Bronchial epithelial cell (primary cell): Measurements from ENCODE around the gene SLC35C1. TPM values are rescaled to one million over a fixed set of nuclear protein-coding genes. Genes with fewer than 3 reads are reported as not detected.
A peak's percentile ranks its signal among the peaks of the same experiment; 100 is the strongest.

Source experiments
- DNase-seq: peaks from one replicate; pipeline ENCODE4 v3.0.0-alpha.2; 2010; ENCODE audit warnings: low read depth
- FAIRE-seq: peaks from 2 replicates; lab custom pipeline; 2011; peaks lifted over from hg19 to GRCh38; lab: Jason Lieb, UNC
- H3K27me3 ChIP-seq: 2 replicates; pipeline ENCODE4 v1.5.1; 2011; ENCODE audit warnings: low read length; ENCODE audit not compliant: control insufficient read depth, insufficient read depth
- H3K36me3 ChIP-seq: 2 replicates; pipeline ENCODE4 v1.5.1; 2011; ENCODE audit warnings: low read length; ENCODE audit not compliant: control insufficient read depth, insufficient read depth
- H3K4me3 ChIP-seq: 2 replicates; pipeline ENCODE4 v1.5.1; 2011; ENCODE audit warnings: mild to moderate bottlenecking, low read depth, low read length, control low read depth
- total RNA-seq: library from RNA; depleted of rRNA; stranded (reverse); fragments of >200 nt; gene quantifications from 2 replicates; pipeline ENCODE4 v1.2.1, GENCODE V29; 2014
- TF ChIP-seq, protein P1 (sequence below): IDR thresholded peaks from 2 replicates; pipeline ENCODE4 v1.5.1; 2011; ENCODE audit warnings: mild to moderate bottlenecking, moderate library complexity, low read length, control low read depth, inconsistent platforms; ENCODE audit not compliant: insufficient read depth, severe bottlenecking

The SLC35C1 gene
- total RNA-seq, 1 donor from 2014 or later, result 7.6 TPM

DNA sequence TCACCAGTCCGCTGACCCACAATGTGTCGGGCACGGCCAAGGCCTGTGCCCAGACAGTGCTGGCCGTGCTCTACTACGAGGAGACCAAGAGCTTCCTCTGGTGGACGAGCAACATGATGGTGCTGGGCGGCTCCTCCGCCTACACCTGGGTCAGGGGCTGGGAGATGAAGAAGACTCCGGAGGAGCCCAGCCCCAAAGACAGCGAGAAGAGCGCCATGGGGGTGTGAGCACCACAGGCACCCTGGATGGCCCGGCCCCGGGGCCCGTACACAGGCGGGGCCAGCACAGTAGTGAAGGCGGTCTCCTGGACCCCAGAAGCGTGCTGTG is 6.1 kb downstream of the SLC35C1 start:
- FAIRE-seq (no peak), DNase-seq (no peak)
- Histone ChIP-seq H3K4me3 (no peak overlapping the region), H3K36me3 (peaks cover 11% of the 10 kb centered on the region), H3K27me3 (no peaks in the 10 kb centered on the region)
- TF ChIP-seq, protein P1, sequence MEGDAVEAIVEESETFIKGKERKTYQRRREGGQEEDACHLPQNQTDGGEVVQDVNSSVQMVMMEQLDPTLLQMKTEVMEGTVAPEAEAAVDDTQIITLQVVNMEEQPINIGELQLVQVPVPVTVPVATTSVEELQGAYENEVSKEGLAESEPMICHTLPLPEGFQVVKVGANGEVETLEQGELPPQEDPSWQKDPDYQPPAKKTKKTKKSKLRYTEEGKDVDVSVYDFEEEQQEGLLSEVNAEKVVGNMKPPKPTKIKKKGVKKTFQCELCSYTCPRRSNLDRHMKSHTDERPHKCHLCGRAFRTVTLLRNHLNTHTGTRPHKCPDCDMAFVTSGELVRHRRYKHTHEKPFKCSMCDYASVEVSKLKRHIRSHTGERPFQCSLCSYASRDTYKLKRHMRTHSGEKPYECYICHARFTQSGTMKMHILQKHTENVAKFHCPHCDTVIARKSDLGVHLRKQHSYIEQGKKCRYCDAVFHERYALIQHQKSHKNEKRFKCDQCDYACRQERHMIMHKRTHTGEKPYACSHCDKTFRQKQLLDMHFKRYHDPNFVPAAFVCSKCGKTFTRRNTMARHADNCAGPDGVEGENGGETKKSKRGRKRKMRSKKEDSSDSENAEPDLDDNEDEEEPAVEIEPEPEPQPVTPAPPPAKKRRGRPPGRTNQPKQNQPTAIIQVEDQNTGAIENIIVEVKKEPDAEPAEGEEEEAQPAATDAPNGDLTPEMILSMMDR, result no peak

DNA sequence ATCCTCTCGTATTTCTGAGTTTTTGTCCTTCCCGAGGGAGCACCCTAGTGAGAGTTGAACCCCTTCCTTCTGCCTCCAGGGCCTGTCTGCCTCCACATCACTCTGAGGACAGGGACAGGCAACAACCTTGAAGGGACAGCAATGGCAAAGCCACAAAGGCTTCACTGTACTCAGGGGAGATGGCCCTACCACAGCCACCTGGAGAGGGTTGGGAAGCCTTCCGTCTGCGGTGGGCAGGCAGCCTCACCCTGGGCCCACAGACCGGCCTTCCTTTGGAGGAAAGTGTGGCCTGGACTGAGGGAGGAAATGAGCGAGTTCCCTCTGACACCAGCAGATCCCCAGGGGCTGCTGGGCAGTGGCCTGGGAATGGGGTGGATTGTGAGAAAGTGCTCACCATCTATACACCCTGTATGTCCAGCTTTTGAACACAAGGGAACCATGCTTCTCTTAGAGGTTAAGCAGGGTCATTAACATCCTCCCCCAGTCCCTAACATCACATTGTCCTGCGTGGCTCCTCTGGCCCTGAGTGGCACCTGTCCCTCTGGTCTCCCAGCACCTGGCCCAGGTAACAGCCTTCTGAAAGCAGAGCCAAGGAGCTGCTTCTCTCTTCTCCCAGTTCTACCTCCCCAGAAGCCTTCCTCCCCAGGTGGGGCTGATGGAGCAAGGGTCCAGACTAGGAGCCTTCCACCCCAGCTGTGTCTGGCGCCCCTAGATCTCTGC is 6.8 kb downstream of the SLC35C1 start:
- Histone ChIP-seq H3K27me3 (no peaks in the 10 kb centered on the region), H3K4me3 (no peak overlapping the region), H3K36me3 (peaks cover 11% of the 10 kb centered on the region)
- DNase-seq (no peak), FAIRE-seq (no peak)
- TF ChIP-seq, protein P1, result no peak

DNA sequence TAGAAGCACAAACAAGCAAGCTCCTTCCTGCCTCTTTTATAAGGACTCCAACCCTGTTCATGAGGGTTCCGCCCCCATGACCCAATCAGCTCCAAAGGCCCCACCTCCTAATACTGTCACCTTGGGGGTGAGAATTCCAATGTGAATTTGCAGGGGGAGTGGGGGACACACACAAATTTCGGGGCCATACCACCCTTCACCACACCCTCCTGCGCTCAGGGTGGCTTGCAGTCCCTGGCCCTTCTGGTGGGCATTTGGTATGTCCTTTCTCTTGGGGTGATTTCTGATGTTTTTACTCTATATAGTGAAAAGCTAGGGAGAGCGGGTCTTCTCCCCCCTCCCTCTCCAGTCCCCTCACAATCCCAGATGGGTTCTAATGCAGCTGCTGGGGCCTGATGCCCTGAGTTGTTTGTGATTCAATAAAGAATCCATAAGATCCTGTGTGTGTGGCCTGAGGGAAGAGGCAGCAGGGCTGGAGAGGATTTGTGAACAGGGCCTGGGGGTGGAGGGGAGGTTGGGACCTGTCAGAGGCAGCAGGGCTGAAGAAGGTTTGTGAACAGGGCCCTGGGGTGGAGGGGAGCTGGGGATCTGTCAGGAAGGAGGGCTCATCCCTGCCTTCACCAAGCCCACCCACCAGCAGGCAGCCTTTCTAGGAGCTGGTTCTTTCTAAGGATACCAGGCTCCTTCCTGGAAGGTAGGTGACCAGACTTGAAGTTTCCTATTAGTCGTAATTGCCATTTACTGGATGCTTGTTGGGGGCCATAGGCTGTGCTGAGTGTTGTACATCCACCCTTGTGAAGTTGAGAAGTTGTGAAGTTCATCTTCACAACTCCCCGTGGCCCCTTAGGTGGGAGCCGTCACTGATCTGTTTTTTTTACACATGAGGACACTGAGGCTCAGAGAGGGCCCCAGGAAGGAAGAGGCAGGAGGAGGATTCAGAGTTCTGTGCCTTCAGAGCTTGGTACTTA is 7.9 kb downstream of the SLC35C1 start:
- DNase-seq, result no peak
- no peak for FAIRE-seq
- peaks cover 9% of the 10 kb centered on the region for H3K36me3 ChIP-seq

GRCh38 chr11:45815747-45816146 is 10.8 kb downstream of the SLC35C1 start:
- TF ChIP-seq, protein P1, result no peak
- DNase-seq, result peak; percentile 25
- FAIRE-seq, result no peak
- H3K27me3 ChIP-seq, result no peaks in the 10 kb centered on the region
- H3K4me3 ChIP-seq, result no peak overlapping the region
- H3K36me3 ChIP-seq, result peaks cover 2% of the 10 kb centered on the region

More for the DNA sequence above, 7.9 kb downstream of the SLC35C1 start:
- H3K4me3 ChIP-seq, result no peak overlapping the region
- TF ChIP-seq, protein P1, result no peak
- no peaks in the 10 kb centered on the region for H3K27me3 ChIP-seq

DNA sequence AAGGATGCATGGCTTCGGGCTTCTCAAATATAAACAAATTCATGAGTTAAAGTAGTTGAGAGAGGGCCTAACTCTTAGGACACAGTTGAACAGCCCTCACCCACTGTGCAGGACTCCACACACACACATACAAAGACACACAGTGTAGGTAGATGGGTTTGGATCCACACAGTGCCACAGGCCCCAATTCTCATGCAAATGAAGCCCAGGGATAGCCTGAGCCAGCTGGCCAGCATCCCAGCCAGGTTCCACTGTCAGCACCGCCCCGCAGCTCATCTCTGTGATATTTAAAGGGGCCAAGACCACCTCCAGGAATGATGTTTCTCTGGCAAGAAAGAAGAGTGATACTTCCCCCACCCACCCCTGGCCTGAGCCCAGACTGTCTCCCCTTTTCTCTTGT is 11.7 kb downstream of the SLC35C1 start:
- H3K27me3 ChIP-seq, result no peaks in the 10 kb centered on the region
- DNase-seq (no peak), FAIRE-seq (no peak)
- no peak overlapping the region for H3K4me3 ChIP-seq
- H3K36me3 ChIP-seq, result no peaks in the 10 kb centered on the region
- TF ChIP-seq, protein P1, result no peak
